ENCODE results near the gene PARP3. TPM values are rescaled to one million over a fixed set of nuclear protein-coding genes. Genes with fewer than 3 reads are reported as not detected.

The PARP3 gene
- total and polyA plus RNA-seq, 2 of the 8 experiments (the other 6 are each of a cell fraction or from before 2014, with no cell fraction given) = 1.3 to 1.6 TPM

GRCh38 chr3:51934991-51935885, 6.9 kb upstream of the PARP3 start:
- peaks cover 26 to 47% (median 43%) of the 10 kb centered on the region in 4 experiments for H3K36me3 ChIP-seq (ENCODE audit: control insufficient read depth in 2 of 4, insufficient read depth in 4 of 4, low read length in 3 of 4)
- no peak overlapping the region for H2BK5ac ChIP-seq (ENCODE audit: low read depth, low read length)
- H3K4me2 ChIP-seq (ENCODE audit: insufficient read depth in 1 of 2, low read depth in 2 of 2, low read length in 2 of 2) = no peak overlapping the region
- no peak overlapping the region for H3K14ac ChIP-seq (ENCODE audit: insufficient read length)
- no peak overlapping the region for H3K23ac ChIP-seq (ENCODE audit: insufficient read length)
- ChIA-PET CTCF (ENCODE audit: partially characterized antibody) (interaction anchor here (0.6 to 1.8 kb wide), 4 partner anchors 10 to 245 kb away, joined by 4 to 7 read pairs (median 6); no protein-coding TSS in a partner anchor), POLR2A (ENCODE audit: partially characterized antibody) (interaction anchor here (0.5 to 1.6 kb wide), 6 partner anchors 28 to 1342 kb away, joined by 3 to 6 read pairs (median 3); no protein-coding TSS in a partner anchor)
- H2BK20ac ChIP-seq (ENCODE audit: low read length) = no peak overlapping the region
- H3K56ac ChIP-seq (replicated peaks; ENCODE audit: insufficient read length, low read depth, low read length) = no peak overlapping the region
- H2BK120ac ChIP-seq (replicated peaks; ENCODE audit: low read depth, low read length) = no peak overlapping the region
- H4K91ac ChIP-seq (replicated peaks; ENCODE audit: insufficient read length, low read length) = no peak overlapping the region
- no peak overlapping the region for H3K18ac ChIP-seq (ENCODE audit: extremely low read depth, low read length)
- DNase-seq (ENCODE audit: low read depth in 1 of 2, low spot score in 2 of 2) (no peak), FAIRE-seq (no peak)
- H2AK5ac ChIP-seq (ENCODE audit: low read depth, low read length) = no peak overlapping the region
- 93% methylated on average over 28 of the region's 28 CpGs; no CpG with 5 or more reads in 1 of the 2 experiments for WGBS, 2 experiments (ENCODE audit: extremely low coverage in 1 of 2, insufficient coverage in 1 of 2, insufficient read length in 1 of 2, insufficient replicate concordance in 2 of 2, low coverage in 1 of 2, low lambda C conversion rate in 2 of 2, missing lambda C conversion rate in 1 of 2)
- no peaks in the 10 kb centered on the region for H3K9me3 ChIP-seq (ENCODE audit: insufficient read depth in 2 of 2, low read depth in 1 of 2, low read length in 1 of 2)
- H4K20me1 ChIP-seq (replicated peaks in 1 of 2; ENCODE audit: control insufficient read depth in 1 of 2, insufficient read depth in 2 of 2, low read length in 2 of 2) = peaks cover under 1 to 30% of the 10 kb centered on the region in 2 experiments
- H3K9ac ChIP-seq (replicated peaks in 1 of 4; ENCODE audit: extremely low read depth in 1 of 4, low read depth in 3 of 4, low read length in 3 of 4) = no peak overlapping the region
- H3K4ac ChIP-seq (replicated peaks; ENCODE audit: insufficient read length, low read depth, low read length) = no peak overlapping the region
- no peak overlapping the region for H2AFZ ChIP-seq (ENCODE audit: low read length)
- no peak overlapping the region for H2BK15ac ChIP-seq (ENCODE audit: low read length)
- H2BK12ac ChIP-seq (ENCODE audit: low read depth, low read length) = no peak overlapping the region
- peaks cover 0 to 19% of the 10 kb centered on the region in 2 experiments; a peak in 3 of 4 replicates for H3K79me2 ChIP-seq (ENCODE audit: control insufficient read depth in 1 of 2, insufficient read depth in 2 of 2, low read length in 2 of 2)
- H3K27ac ChIP-seq (ENCODE audit: low read depth, low read length) = no peak overlapping the region
- H3K27me3 ChIP-seq (replicated peaks in 1 of 4; ENCODE audit: control insufficient read depth in 3 of 4, extremely low read depth in 1 of 4, insufficient read depth in 3 of 4, low read length in 3 of 4) = no peaks in the 10 kb centered on the region
- no peaks in the 10 kb centered on the region for H3K23me2 ChIP-seq (ENCODE audit: low read depth, low read length)
- no peak overlapping the region for H4K8ac ChIP-seq (ENCODE audit: extremely low read depth, insufficient read depth, low read length)
- peaks cover 0 to under 1% (median 0%) of the 10 kb centered on the region in 4 experiments; a peak in 1 of 7 replicates for H3K4me1 ChIP-seq (replicated peaks in 1 of 4; ENCODE audit: control insufficient read depth in 3 of 4, insufficient read depth in 4 of 4, low read length in 3 of 4)
- no peak overlapping the region for H4K5ac ChIP-seq (ENCODE audit: insufficient read length, low read depth, low read length)
- no peak overlapping the region for H3K4me3 ChIP-seq (ENCODE audit: extremely low read depth in 1 of 4, insufficient read depth in 2 of 4, low read depth in 3 of 4, low read length in 4 of 4)
- peaks cover 7% of the 10 kb centered on the region for H3K79me1 ChIP-seq (ENCODE audit: low read depth, low read length)
- TF ChIP-seq EP300 (IDR thresholded peaks at IDR 0.05; ENCODE audit: borderline replicate concordance in 1 of 2, low read depth in 2 of 2, low read length in 2 of 2) (no peak), SIX5 (IDR thresholded peaks at IDR 0.05; ENCODE audit: low read depth, low read length) (no peak), GABPA (IDR thresholded peaks at IDR 0.05; ENCODE audit: borderline replicate concordance, insufficient read depth, low read length) (no peak), JUN (IDR thresholded peaks at IDR 0.05; ENCODE audit: low read depth, low read length) (no peak), KDM1A (IDR thresholded peaks at IDR 0.05; ENCODE audit: borderline replicate concordance, low read length) (no peak), POLR2AphosphoS5 (IDR thresholded peaks at IDR 0.05; ENCODE audit: low read depth, low read length) (no peak), JUND (IDR thresholded peaks at IDR 0.05; ENCODE audit: low read length) (no peak), KDM4A (IDR thresholded peaks at IDR 0.05; ENCODE audit: low read depth, low read length, severe bottlenecking) (no peak), SRF (IDR thresholded peaks at IDR 0.05; ENCODE audit: low read depth, low read length) (no peak), POU5F1 (IDR thresholded peaks at IDR 0.05; ENCODE audit: low read depth, low read length) (no peak), BRCA1 (IDR thresholded peaks at IDR 0.05; ENCODE audit: low read depth, low read length) (no peak), HDAC2 (IDR thresholded peaks at IDR 0.05; ENCODE audit: borderline replicate concordance in 1 of 2, low read depth in 2 of 2, low read length in 2 of 2) (no peak)
